Gastroesophageal sphincter (tissue), 3 donors: Measurements from ENCODE around the gene KCTD3.

Experiments
- CTCF ChIP-seq, 4 experiments: fragments of 200-600 bp in 2 of 4; fragments of 450-650 bp in 2 of 4; sonication (generic) in 1 of 4; IDR thresholded peaks; one replicate each; pipeline ENCODE4 v1.5.1; 2017 to 2019; ENCODE audit warnings: antibody characterized with exemption in 4 of 4, mild to moderate bottlenecking in 2 of 4, moderate library complexity in 2 of 4
- EP300 ChIP-seq: sonication (generic); formaldehyde crosslinking; IDR thresholded peaks from one replicate; pipeline ENCODE4 v1.6.1; 2017; ENCODE audit warnings: antibody characterized with exemption, mild to moderate bottlenecking
- POLR2A ChIP-seq, 2 donors: fragments of 450-650 bp; IDR thresholded peaks; one replicate each; pipeline ENCODE4 v1.6.1; 2017; ENCODE audit warnings: antibody characterized with exemption in 2 of 2, mild to moderate bottlenecking in 2 of 2, moderate library complexity in 1 of 2
- POLR2AphosphoS5 ChIP-seq: sonication (generic); formaldehyde crosslinking; IDR thresholded peaks from one replicate; pipeline ENCODE4 v1.6.1; 2017; ENCODE audit warnings: antibody characterized with exemption

GRCh38 chr1:215542301-215542700 lies 24.8 kb upstream of the KCTD3 start:
- TF ChIP-seq CTCF (IDR thresholded peaks at IDR 0.05) (no peak), POLR2A (IDR thresholded peaks at IDR 0.05) (no peak), EP300 (no peak), POLR2AphosphoS5 (no peak)
